H9 (cell line): ENCODE results near the gene SQOR. TPM values are rescaled to one million over a fixed set of nuclear protein-coding genes. Genes with fewer than 3 reads are reported as not detected.

Experiments used
- DNase-seq: peaks from one replicate; pipeline ENCODE4 v3.0.0-alpha.2; 2017
- H2AFZ ChIP-seq: one replicate; pipeline ENCODE4 v1.6.1; 2013; ENCODE audit warnings: mild to moderate bottlenecking, low read length, control low read depth, moderate library complexity
- H2AK5ac ChIP-seq: 2 replicates; pipeline ENCODE4 v1.6.1; 2013; ENCODE audit warnings: low read length, control low read depth, mixed read lengths; ENCODE audit not compliant: insufficient read length
- H2BK120ac ChIP-seq: one replicate; pipeline ENCODE4 v1.6.1; 2013; ENCODE audit warnings: low read depth, mild to moderate bottlenecking, low read length, control low read depth, inconsistent platforms; ENCODE audit not compliant: poor library complexity, severe bottlenecking
- H2BK12ac ChIP-seq: 2 replicates; pipeline ENCODE4 v1.6.1; 2013; ENCODE audit warnings: low read length, control low read depth, mixed read lengths, low read depth; ENCODE audit not compliant: insufficient read length
- H2BK15ac ChIP-seq: 2 replicates; pipeline ENCODE4 v1.6.1; 2013; ENCODE audit warnings: low read depth, low read length, control low read depth
- H2BK20ac ChIP-seq: one replicate; pipeline ENCODE4 v1.6.1; 2013; ENCODE audit warnings: low read depth, mild to moderate bottlenecking, low read length, control low read depth, inconsistent platforms; ENCODE audit not compliant: poor library complexity, severe bottlenecking
- H2BK5ac ChIP-seq: 2 replicates; pipeline ENCODE4 v1.6.1; 2013; ENCODE audit warnings: low read length, control low read depth, mixed read lengths; ENCODE audit not compliant: insufficient read length
- H3K14ac ChIP-seq: 2 replicates; pipeline ENCODE4 v1.6.1; 2013; ENCODE audit warnings: low read length, control low read depth; ENCODE audit not compliant: insufficient read depth
- H3K18ac ChIP-seq: 2 replicates; pipeline ENCODE4 v1.6.1; 2013; ENCODE audit warnings: low read depth, mild to moderate bottlenecking, mixed read lengths, low read length, control low read depth; ENCODE audit not compliant: insufficient read length
- H3K23ac ChIP-seq: 2 replicates; pipeline ENCODE4 v1.6.1; 2013; ENCODE audit warnings: low read length, control low read depth, mixed read lengths, low read depth; ENCODE audit not compliant: insufficient read length
- H3K23me2 ChIP-seq: 2 replicates; pipeline ENCODE4 v1.6.1; 2013; ENCODE audit warnings: low read depth, mild to moderate bottlenecking, mixed read lengths, low read length, control low read depth; ENCODE audit not compliant: insufficient read length, poor library complexity, severe bottlenecking
- H3K27ac ChIP-seq: 2 replicates; pipeline ENCODE4 v1.5.1; 2013; ENCODE audit warnings: low read length, control low read depth, mixed read lengths, low read depth; ENCODE audit not compliant: insufficient read length
- H3K27me3 ChIP-seq: 2 replicates; pipeline ENCODE4 v1.6.1; 2013; ENCODE audit warnings: low read length, control low read depth, inconsistent platforms; ENCODE audit not compliant: insufficient read depth
- H3K4ac ChIP-seq: 2 replicates; pipeline ENCODE4 v1.6.1; 2013; ENCODE audit warnings: low read depth, mild to moderate bottlenecking, control low read depth, inconsistent platforms, low read length, moderate library complexity
- H3K4me1 ChIP-seq: 2 replicates; pipeline ENCODE4 v1.6.1; 2013; ENCODE audit warnings: low read length, control low read depth, inconsistent platforms; ENCODE audit not compliant: insufficient read depth
- H3K4me2 ChIP-seq: 2 replicates; pipeline ENCODE4 v1.6.1; 2013; ENCODE audit warnings: low read length, control low read depth, mixed read lengths; ENCODE audit not compliant: insufficient read length, insufficient read depth
- H3K56ac ChIP-seq: 2 replicates; pipeline ENCODE4 v1.6.1; 2013; ENCODE audit warnings: low read depth, mild to moderate bottlenecking, mixed read lengths, low read length, control low read depth; ENCODE audit not compliant: insufficient read length
- H3K79me1 ChIP-seq: 2 replicates; pipeline ENCODE4 v1.6.1; 2013; ENCODE audit warnings: low read depth, mild to moderate bottlenecking, moderate library complexity, low read length, control low read depth, inconsistent platforms; ENCODE audit not compliant: insufficient read depth, poor library complexity, severe bottlenecking
- H3K79me2 ChIP-seq: 2 replicates; pipeline ENCODE4 v1.6.1; 2013; ENCODE audit warnings: low read length, control low read depth, inconsistent platforms; ENCODE audit not compliant: insufficient read depth
- H3K9ac ChIP-seq: 2 replicates; pipeline ENCODE4 v1.6.1; 2013; ENCODE audit warnings: low read length, control low read depth, mixed read lengths; ENCODE audit not compliant: insufficient read length; ENCODE audit errors: extremely low read depth
- H3K9me3 ChIP-seq: one replicate; pipeline ENCODE4 v1.6.1; 2013; ENCODE audit warnings: low read depth, low read length, inconsistent platforms; ENCODE audit not compliant: control insufficient read depth
- H3T11ph ChIP-seq: one replicate; pipeline ENCODE4 v1.6.1; 2013; ENCODE audit warnings: mild to moderate bottlenecking, low read length, control low read depth, inconsistent platforms
- H4K20me1 ChIP-seq: one replicate; pipeline ENCODE4 v1.6.1; 2013; ENCODE audit not compliant: control insufficient read depth, insufficient read length, insufficient read depth
- H4K5ac ChIP-seq: 2 replicates; pipeline ENCODE4 v1.6.1; 2013; ENCODE audit warnings: low read depth, mild to moderate bottlenecking, mixed read lengths, low read length, control low read depth; ENCODE audit not compliant: insufficient read length
- H4K8ac ChIP-seq: replicated peaks from 2 replicates; pipeline ENCODE4 v1.6.1; 2013; ENCODE audit warnings: low read length, control low read depth, mixed read lengths, low read depth; ENCODE audit not compliant: insufficient read length
- H4K91ac ChIP-seq: 2 replicates; pipeline ENCODE4 v1.6.1; 2013; ENCODE audit warnings: low read depth, mild to moderate bottlenecking, moderate library complexity, mixed read lengths, low read length, control low read depth; ENCODE audit not compliant: insufficient read length
- H3K27ac Mint-ChIP-seq, 3 experiments: 2 replicates in 2 of 3; 3 replicates in 1 of 3; pipeline ENCODE4 v1.8.0; 2020 to 2021; ENCODE audit warnings: mixed read lengths in 3 of 3, mild to moderate bottlenecking in 1 of 3, moderate library complexity in 1 of 3
- H3K27me3 Mint-ChIP-seq: 2 replicates; pipeline ENCODE4 v1.8.0; 2021; ENCODE audit warnings: low read depth, mild to moderate bottlenecking, moderate library complexity, mixed read lengths
- H3K36me3 Mint-ChIP-seq, 3 experiments: 2 replicates in 2 of 3; 3 replicates in 1 of 3; pipeline ENCODE4 v1.8.0; 2020 to 2021; ENCODE audit warnings: low read depth in 3 of 3, mixed read lengths in 3 of 3; ENCODE audit not compliant: insufficient read depth in 1 of 3
- H3K4me1 Mint-ChIP-seq, 2 experiments: 2 replicates each; pipeline ENCODE4 v1.8.0; 2020; ENCODE audit warnings: mixed read lengths in 2 of 2
- H3K4me3 Mint-ChIP-seq, 2 experiments: 2 replicates in 1 of 2; 3 replicates in 1 of 2; pipeline ENCODE4 v1.8.0; 2020 to 2021; ENCODE audit warnings: mild to moderate bottlenecking in 2 of 2, mixed read lengths in 2 of 2, moderate library complexity in 1 of 2
- H3K9me3 Mint-ChIP-seq, 2 experiments: 2 replicates in 1 of 2; 3 replicates in 1 of 2; pipeline ENCODE4 v1.8.0; 2020; ENCODE audit warnings: mild to moderate bottlenecking in 2 of 2, mixed read lengths in 2 of 2, moderate library complexity in 1 of 2
- WGBS: extraction: QIAGEN DNeasy Blood & Tissue Kit; methylation state at CpG from one replicate; pipeline ENCODE4 v1.1.7; 2013; ENCODE audit warnings: missing lambda C conversion rate, low lambda C conversion rate, mixed read lengths; ENCODE audit not compliant: insufficient read length; ENCODE audit errors: extremely low coverage; 5-methylcytosine and 5-hydroxymethylcytosine counted together
- total RNA-seq: library from RNA; stranded (reverse); gene quantifications from 2 replicates; pipeline ENCODE4 v1.2.1, GENCODE V29; 2021
- TF ChIP-seq, protein P1 (sequence below): fragments of 200-600 bp; sonication (generic); conservative IDR thresholded peaks from 3 replicates; pipeline ENCODE4 v1.8.0; 2021; ENCODE audit warnings: antibody characterized with exemption, mild to moderate bottlenecking

SQOR gene
- total RNA-seq, 1 experiment from 2014 or later, result 0.17 TPM

DNA sequence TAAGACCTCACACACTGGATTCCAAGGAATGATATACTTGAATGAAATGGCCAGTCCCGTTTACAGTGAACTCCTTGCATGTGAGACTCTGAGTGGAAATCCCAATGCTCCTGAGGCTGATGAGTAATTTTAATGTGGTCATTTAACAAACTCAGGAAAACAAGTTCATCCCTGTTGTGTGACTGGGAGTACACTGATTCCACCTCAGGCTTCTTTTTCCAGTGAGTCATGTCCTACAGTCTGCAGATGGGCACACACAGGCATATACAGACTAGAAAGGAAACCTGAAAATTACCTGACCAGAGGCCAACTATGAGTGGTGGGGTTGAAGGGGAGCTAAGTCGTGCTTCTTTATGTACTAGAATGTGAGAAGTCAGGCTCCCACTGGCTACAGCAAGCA, 5.8 kb downstream of the SQOR start:
- Histone ChIP-seq H3K27ac (no peak overlapping the region), H4K20me1 (no peaks in the 10 kb centered on the region), H3K27me3 (peaks cover under 1% of the 10 kb centered on the region; the same call in 1 of the 2 replicates), H3K56ac (no peak overlapping the region), H3K4ac (no peak overlapping the region), H3K4me1 (no peaks in the 10 kb centered on the region), H3T11ph (no peak overlapping the region), H2AK5ac (no peak overlapping the region), H3K18ac (no peak overlapping the region), H2AFZ (no peak overlapping the region), H2BK20ac (no peak overlapping the region), H3K4me2 (no peak overlapping the region), H3K23me2 (no peaks in the 10 kb centered on the region), H3K23ac (no peak overlapping the region), H2BK15ac (no peak overlapping the region), H2BK120ac (no peak overlapping the region), H4K5ac (no peak overlapping the region), H3K9me3 (no peaks in the 10 kb centered on the region), H3K14ac (no peak overlapping the region), H2BK5ac (no peak overlapping the region), H4K8ac (no peak overlapping the region), H3K79me2 (no peaks in the 10 kb centered on the region), H2BK12ac (no peak overlapping the region), H3K79me1 (no peaks in the 10 kb centered on the region), H3K9ac (no peak overlapping the region), H4K91ac (no peak overlapping the region)
- TF ChIP-seq, protein P1, sequence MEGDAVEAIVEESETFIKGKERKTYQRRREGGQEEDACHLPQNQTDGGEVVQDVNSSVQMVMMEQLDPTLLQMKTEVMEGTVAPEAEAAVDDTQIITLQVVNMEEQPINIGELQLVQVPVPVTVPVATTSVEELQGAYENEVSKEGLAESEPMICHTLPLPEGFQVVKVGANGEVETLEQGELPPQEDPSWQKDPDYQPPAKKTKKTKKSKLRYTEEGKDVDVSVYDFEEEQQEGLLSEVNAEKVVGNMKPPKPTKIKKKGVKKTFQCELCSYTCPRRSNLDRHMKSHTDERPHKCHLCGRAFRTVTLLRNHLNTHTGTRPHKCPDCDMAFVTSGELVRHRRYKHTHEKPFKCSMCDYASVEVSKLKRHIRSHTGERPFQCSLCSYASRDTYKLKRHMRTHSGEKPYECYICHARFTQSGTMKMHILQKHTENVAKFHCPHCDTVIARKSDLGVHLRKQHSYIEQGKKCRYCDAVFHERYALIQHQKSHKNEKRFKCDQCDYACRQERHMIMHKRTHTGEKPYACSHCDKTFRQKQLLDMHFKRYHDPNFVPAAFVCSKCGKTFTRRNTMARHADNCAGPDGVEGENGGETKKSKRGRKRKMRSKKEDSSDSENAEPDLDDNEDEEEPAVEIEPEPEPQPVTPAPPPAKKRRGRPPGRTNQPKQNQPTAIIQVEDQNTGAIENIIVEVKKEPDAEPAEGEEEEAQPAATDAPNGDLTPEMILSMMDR, result no peak
- Mint-ChIP-seq H3K36me3 (no peaks in the 10 kb centered on the region), H3K9me3 (no peaks in the 10 kb centered on the region), H3K27me3 (peaks cover 64% of the 10 kb centered on the region), H3K27ac (no peak overlapping the region), H3K4me1 (peaks cover under 1 to 5% of the 10 kb centered on the region in 2 experiments; a peak in 2 of 4 replicates), H3K4me3 (no peak overlapping the region)
- no peak for DNase-seq
- WGBS, result no CpG with 5 or more reads among the region's 2 CpGs
